Ectodermal cell (in vitro differentiated cells): ENCODE data around the gene LHFPL3.

Source experiments
- H3K27ac ChIP-seq: 2 replicates; pipeline ENCODE4 v1.7.0; 2013; ENCODE audit warnings: mild to moderate bottlenecking, low read depth, low read length; ENCODE audit not compliant: insufficient read depth, poor library complexity, severe bottlenecking
- H3K27me3 ChIP-seq: 2 replicates; pipeline ENCODE4 v1.7.0; 2013; ENCODE audit warnings: mild to moderate bottlenecking, low read length; ENCODE audit not compliant: insufficient read depth, control insufficient read depth, poor library complexity, severe bottlenecking
- H3K36me3 ChIP-seq: one replicate; pipeline ENCODE4 v1.7.0; 2013; ENCODE audit warnings: low read length; ENCODE audit not compliant: control insufficient read depth, insufficient read depth
- H3K4me1 ChIP-seq: one replicate; pipeline ENCODE4 v1.7.0; 2013; ENCODE audit warnings: low read length; ENCODE audit not compliant: control insufficient read depth, insufficient read depth
- H3K4me3 ChIP-seq: 2 replicates; pipeline ENCODE4 v1.7.0; 2013; ENCODE audit warnings: low read depth, low read length, control low read depth; ENCODE audit not compliant: insufficient read depth
- H3K9me3 ChIP-seq: 2 replicates; pipeline ENCODE4 v1.7.0; 2013; ENCODE audit warnings: mild to moderate bottlenecking, low read length, moderate library complexity; ENCODE audit not compliant: control insufficient read depth
- WGBS, 2 experiments: methylation state at CpG; one replicate each; pipeline ENCODE4 v1.1.7; 2013; ENCODE audit warnings: missing lambda C conversion rate in 2 of 2; 5-methylcytosine and 5-hydroxymethylcytosine counted together

LHFPL3 gene

GRCh38 chr7:104412911-104413310, 84.5 kb downstream of the LHFPL3 start:
- no peaks in the 10 kb centered on the region for H3K36me3 ChIP-seq
- H3K9me3 ChIP-seq = no peaks in the 10 kb centered on the region
- H3K27ac ChIP-seq = no peak overlapping the region
- no peaks in the 10 kb centered on the region for H3K27me3 ChIP-seq
- WGBS, 2 experiments = 73 to 75% methylated on average over 3 of the region's 3 CpGs
- no peaks in the 10 kb centered on the region for H3K4me1 ChIP-seq
- no peak overlapping the region for H3K4me3 ChIP-seq

GRCh38 chr7:104414216-104414615, 85.8 kb downstream of the LHFPL3 start:
- Histone ChIP-seq H3K27me3 (no peaks in the 10 kb centered on the region), H3K36me3 (no peaks in the 10 kb centered on the region), H3K4me1 (no peaks in the 10 kb centered on the region), H3K27ac (no peak overlapping the region), H3K4me3 (no peak overlapping the region), H3K9me3 (no peaks in the 10 kb centered on the region)
- WGBS, 2 experiments = 89 to 90% methylated on average over 4 of the region's 4 CpGs

GRCh38 chr7:104415700-104416099, 87.3 kb downstream of the LHFPL3 start:
- no peaks in the 10 kb centered on the region for H3K27me3 ChIP-seq
- H3K27ac ChIP-seq = no peak overlapping the region
- H3K36me3 ChIP-seq = no peaks in the 10 kb centered on the region
- H3K4me3 ChIP-seq = no peak overlapping the region
- H3K4me1 ChIP-seq = no peaks in the 10 kb centered on the region
- 76 to 84% methylated on average over 2 of the region's 2 CpGs for WGBS, 2 experiments
- no peaks in the 10 kb centered on the region for H3K9me3 ChIP-seq

- Histone ChIP-seq H3K4me3 (no peak overlapping the region), H3K36me3 (no peaks in the 10 kb centered on the region), H3K9me3 (no peaks in the 10 kb centered on the region), H3K27me3 (no peaks in the 10 kb centered on the region), H3K27ac (no peak overlapping the region), H3K4me1 (no peaks in the 10 kb centered on the region)
- WGBS, 2 experiments = 83 to 89% methylated on average over 5 to 6 of the region's 6 CpGs
Measured at GRCh38 chr7:104416866-104417393, 88.5 kb downstream of the LHFPL3 start.

- Histone ChIP-seq H3K36me3 (no peaks in the 10 kb centered on the region), H3K4me3 (no peak overlapping the region), H3K27ac (no peak overlapping the region), H3K4me1 (no peaks in the 10 kb centered on the region), H3K27me3 (no peaks in the 10 kb centered on the region), H3K9me3 (no peaks in the 10 kb centered on the region)
- 67 to 78% methylated on average over 1 of the region's 1 CpG for WGBS, 2 experiments
Measured at GRCh38 chr7:104431930-104432329, 103.5 kb downstream of the LHFPL3 start.

GRCh38 chr7:104434129-104434528, 105.7 kb downstream of the LHFPL3 start:
- 92 to 99% methylated on average over 2 of the region's 2 CpGs for WGBS, 2 experiments
- Histone ChIP-seq H3K4me3 (no peak overlapping the region), H3K36me3 (no peaks in the 10 kb centered on the region), H3K9me3 (no peaks in the 10 kb centered on the region), H3K4me1 (no peaks in the 10 kb centered on the region), H3K27me3 (no peaks in the 10 kb centered on the region), H3K27ac (no peak overlapping the region)

GRCh38 chr7:104442481-104442880, 114.1 kb downstream of the LHFPL3 start:
- H3K4me3 ChIP-seq = no peak overlapping the region
- no peak overlapping the region for H3K27ac ChIP-seq
- no peaks in the 10 kb centered on the region for H3K27me3 ChIP-seq
- H3K4me1 ChIP-seq = no peaks in the 10 kb centered on the region
- 93 to 96% methylated on average over 1 of the region's 1 CpG for WGBS, 2 experiments
- no peaks in the 10 kb centered on the region for H3K9me3 ChIP-seq
- no peaks in the 10 kb centered on the region for H3K36me3 ChIP-seq

- H3K36me3 ChIP-seq = no peaks in the 10 kb centered on the region
- no peaks in the 10 kb centered on the region for H3K27me3 ChIP-seq
- no peak overlapping the region for H3K27ac ChIP-seq
- H3K4me1 ChIP-seq = no peaks in the 10 kb centered on the region
- WGBS, 2 experiments = 94 to 97% methylated on average over 1 of the region's 1 CpG
- no peaks in the 10 kb centered on the region for H3K9me3 ChIP-seq
- no peak overlapping the region for H3K4me3 ChIP-seq
Measured at GRCh38 chr7:104444017-104444416, 115.6 kb downstream of the LHFPL3 start.

GRCh38 chr7:104445393-104445792, 117.0 kb downstream of the LHFPL3 start:
- WGBS, 2 experiments = no CpG with 5 or more reads among the region's 1 CpG
- H3K4me1 ChIP-seq = no peaks in the 10 kb centered on the region
- no peaks in the 10 kb centered on the region for H3K36me3 ChIP-seq
- H3K27ac ChIP-seq = no peak overlapping the region
- H3K9me3 ChIP-seq = no peaks in the 10 kb centered on the region
- H3K4me3 ChIP-seq = no peak overlapping the region
- no peaks in the 10 kb centered on the region for H3K27me3 ChIP-seq

- 67 to 88% methylated on average over 4 to 5 of the region's 5 CpGs for WGBS, 2 experiments
- no peaks in the 10 kb centered on the region for H3K4me1 ChIP-seq
- H3K36me3 ChIP-seq = no peaks in the 10 kb centered on the region
- no peak overlapping the region for H3K4me3 ChIP-seq
- no peak overlapping the region for H3K27ac ChIP-seq
- no peaks in the 10 kb centered on the region for H3K9me3 ChIP-seq
- no peaks in the 10 kb centered on the region for H3K27me3 ChIP-seq
Measured at GRCh38 chr7:104450861-104451260, 122.5 kb downstream of the LHFPL3 start.

- no peaks in the 10 kb centered on the region for H3K9me3 ChIP-seq
- 76 to 93% methylated on average over 1 to 2 of the region's 3 CpGs for WGBS, 2 experiments
- H3K27me3 ChIP-seq = no peaks in the 10 kb centered on the region
- no peaks in the 10 kb centered on the region for H3K36me3 ChIP-seq
- H3K4me3 ChIP-seq = no peak overlapping the region
- H3K27ac ChIP-seq = no peak overlapping the region
- no peaks in the 10 kb centered on the region for H3K4me1 ChIP-seq
Measured at GRCh38 chr7:104453190-104453589, 124.8 kb downstream of the LHFPL3 start.
